HL-60/S4 (cell line): ENCODE measurements around the gene PMPCA.

Source experiments
- in situ Hi-C: fragments of 300-500 bp; cut with MboI; formaldehyde crosslinking; loops from 2 replicates; pipeline ENCODE4 v1.14.3; 2022; ENCODE audit warnings: low sequenced_read_pairs

Gene PMPCA

GRCh38 chr9:136373300-136374182, 36.9 kb upstream of the PMPCA start, which contains the start of gene CARD9:
CARD9 (minus strand) TSS chr9:136373669; CDS start chr9:136372078, 1,591 bp downstream.
- in situ Hi-C loops, result no loop called here

DNA sequence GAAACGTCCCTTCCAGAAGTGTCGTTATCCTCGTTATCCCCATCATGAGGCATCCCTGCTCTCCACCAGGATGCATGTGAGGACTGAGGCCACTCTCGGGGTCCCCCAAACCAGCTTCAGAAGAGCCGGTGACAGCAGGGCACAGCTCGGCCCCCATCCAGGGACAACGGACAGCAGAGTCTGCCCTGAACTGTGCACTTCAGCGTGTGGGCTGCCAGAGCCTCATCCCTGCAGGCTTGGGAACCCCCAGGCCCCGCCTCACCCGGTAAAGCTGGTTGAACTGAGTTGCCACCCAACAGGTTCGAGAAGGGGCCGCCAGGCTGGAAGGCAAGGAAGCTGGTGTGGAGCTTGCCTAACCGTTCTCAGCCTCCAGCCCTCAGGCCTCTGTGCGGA, 36.3 kb upstream of the PMPCA start:
- in situ Hi-C loops, result no loop called here

- in situ Hi-C loops, result no loop called here
These were observed 35.4 kb upstream of the PMPCA start for GRCh38 chr9:136375096-136375495.

GRCh38 chr9:136376457-136376856, 34.0 kb upstream of the PMPCA start:
- in situ Hi-C loops, result no loop called here

DNA sequence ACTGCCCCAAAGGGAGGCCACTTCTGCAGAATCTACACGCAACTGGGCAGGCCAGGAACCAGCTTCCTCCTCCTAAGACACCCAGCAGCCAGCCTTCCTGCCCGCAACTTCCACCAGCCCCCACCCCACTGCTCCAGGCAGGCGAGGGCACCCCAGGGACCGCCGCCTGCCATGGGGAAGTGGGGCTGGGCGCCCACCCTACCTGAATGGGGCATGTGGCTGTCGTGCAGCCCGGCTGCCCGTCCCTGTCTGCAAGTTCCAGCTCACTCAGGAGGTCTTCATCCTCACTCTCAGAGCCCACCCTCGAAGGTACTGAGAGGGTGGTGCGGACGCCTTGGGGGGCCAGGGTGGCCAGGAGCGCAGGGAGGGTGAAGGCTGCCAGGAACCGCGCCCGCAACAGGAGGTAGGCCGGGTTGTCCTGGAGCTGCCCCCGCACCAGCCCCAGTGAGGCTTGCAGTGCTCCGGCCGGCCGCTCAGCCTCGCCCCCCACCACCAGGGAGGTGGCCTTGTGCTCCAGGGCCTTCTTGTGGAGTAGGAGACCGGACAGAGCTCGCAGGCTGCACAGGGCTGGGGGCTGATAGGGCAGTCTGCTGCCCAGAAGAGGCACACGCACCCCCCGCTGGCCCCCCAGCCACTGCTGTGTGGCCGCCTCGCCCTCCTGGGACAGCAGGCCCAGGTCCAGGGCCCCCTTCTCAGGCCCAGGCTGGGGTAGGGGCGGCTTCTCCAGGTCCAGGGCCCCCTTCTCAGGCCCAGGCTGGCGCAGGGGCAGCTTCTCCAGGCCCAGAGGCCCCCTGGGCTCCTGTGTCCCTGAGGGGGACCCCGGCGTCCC, 32.9 kb upstream of the PMPCA start:
- in situ Hi-C loops, result no loop called here

- in situ Hi-C loops, result no loop called here
These were observed 32.1 kb upstream of the PMPCA start for GRCh38 chr9:136378170-136379002.

- in situ Hi-C loops, result no loop called here
These were observed 31.5 kb upstream of the PMPCA start for GRCh38 chr9:136379003-136379287.

GRCh38 chr9:136379401-136379800, 31.1 kb upstream of the PMPCA start:
- in situ Hi-C loops, result no loop called here

DNA sequence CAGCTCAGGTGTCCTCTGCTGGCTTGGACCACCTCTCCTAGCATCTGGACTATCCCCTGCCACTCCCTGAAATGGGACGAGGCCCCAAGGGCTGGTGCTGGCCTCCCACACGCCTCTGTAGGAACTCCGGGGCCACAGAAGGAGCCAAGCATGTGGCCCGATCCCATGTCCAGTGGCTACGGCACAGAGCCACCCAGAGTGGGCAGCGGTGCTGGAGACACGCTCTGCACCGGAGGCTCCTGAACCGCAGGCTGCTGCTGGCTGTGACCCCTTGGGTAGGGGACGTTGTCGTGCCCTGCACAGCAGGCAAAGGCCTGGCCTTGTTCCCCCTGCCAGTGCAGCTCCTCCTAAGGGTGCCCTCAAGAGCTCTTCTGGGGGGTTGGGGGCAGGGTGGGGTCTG, 30.6 kb upstream of the PMPCA start:
- in situ Hi-C loops, result no loop called here

GRCh38 chr9:136380381-136380780, 30.1 kb upstream of the PMPCA start:
- in situ Hi-C loops, result no loop called here

DNA sequence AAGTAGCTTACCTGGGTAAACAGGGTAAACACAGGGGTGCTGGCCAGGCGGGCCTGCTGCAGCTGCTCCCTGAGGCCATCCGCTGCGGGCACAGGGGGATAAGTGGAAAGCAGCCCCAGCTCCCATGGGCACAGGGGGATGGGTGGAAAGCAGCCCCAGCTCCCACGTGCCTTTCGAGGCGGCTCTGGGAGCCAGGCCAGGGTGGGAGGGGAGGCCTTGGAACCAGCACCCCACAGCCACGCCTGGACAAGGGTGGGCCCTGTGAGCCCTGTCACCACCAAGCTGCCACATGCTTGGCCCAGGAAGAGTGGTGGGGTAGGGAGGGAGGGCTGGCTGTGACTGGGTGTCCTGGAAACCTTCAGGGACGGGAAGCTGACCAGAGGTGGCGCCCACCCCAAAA, 29.1 kb upstream of the PMPCA start:
- in situ Hi-C loops, result no loop called here

GRCh38 chr9:136381966-136382513, 28.4 kb upstream of the PMPCA start:
- in situ Hi-C loops, result no loop called here

DNA sequence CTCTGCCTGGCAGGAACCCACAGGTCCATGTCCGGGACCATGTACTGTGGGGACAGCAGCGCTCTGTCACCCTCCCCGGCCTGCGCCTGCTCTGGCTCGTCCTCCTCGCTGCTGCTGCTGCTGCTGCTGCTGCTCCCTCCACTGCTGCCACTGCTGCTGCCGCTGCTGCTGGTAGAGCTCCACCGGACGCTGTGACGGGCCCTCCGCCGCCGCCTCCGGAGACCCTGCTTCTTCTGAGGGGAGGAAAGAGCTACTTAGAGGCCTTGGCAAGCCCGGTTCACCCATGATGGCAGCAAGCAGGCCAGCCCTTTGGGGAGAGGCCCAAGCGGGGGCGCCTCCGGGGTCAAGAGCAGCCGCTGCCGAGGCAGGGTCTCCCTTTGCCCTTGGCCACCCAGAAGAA, 27.0 kb upstream of the PMPCA start:
- in situ Hi-C loops, result no loop called here

DNA sequence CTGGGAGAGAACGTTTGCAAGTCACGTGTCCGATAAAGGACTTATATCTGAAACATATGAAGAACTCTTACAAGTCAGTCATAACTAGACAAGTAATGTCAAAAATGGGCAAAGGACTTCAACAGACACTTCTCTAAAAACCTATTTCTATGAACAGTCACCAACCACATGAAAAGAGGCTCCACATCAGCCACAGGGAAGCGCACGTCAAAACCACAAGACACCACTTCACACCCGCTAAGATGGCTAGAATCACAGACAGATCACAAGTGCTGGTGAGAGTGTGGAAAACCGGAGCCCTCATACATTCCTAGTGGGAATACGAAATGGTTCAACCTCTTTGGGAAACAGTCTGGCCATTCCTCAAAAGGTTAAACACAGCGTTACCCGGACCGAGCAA, 25.4 kb upstream of the PMPCA start:
- in situ Hi-C loops, result no loop called here

GRCh38 chr9:136386018-136386417, 24.4 kb upstream of the PMPCA start:
- in situ Hi-C loops, result no loop called here

- in situ Hi-C loops, result no loop called here
These were observed 23.2 kb upstream of the PMPCA start for GRCh38 chr9:136387217-136387616.

- in situ Hi-C loops, result no loop called here
These were observed 21.1 kb upstream of the PMPCA start for GRCh38 chr9:136389396-136389795.

DNA sequence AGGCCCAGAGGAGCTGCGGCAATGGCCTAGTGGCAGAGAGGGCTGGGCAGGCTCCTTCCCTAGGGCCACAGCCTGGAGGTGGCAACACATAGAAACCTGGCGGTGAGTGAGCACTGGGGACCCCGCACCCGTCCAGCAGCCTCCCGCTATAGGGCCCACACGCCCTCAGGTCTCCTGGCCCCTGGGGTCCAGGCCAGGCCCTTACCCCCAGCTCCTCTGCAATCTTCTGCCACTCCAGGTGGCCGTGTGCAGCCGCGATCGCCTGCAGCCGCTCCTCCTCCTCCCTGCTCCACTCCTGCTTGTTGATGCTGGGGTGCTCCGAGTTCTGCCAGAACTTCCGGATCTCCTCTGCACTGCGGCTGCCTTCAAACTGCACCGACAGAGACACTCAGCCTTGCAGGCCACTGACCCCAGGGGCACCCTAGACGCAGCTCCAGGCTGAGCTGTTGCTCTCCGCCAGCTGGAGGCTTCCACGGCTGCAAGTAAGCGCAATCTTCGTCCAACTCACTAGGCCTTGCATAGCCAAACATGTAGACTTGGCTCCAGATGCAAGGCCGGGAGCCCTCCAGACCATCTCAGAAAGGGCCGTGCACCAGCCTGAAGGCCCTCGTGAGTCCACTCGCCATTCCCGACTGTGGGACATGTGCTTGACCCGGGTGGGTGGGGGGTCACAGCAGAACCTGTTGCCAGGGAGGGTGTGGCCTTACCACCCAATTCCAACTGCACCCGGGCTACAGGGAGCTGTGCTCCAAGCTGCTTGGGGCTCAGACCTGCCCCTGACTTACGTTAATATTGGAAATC, 18.5 kb upstream of the PMPCA start:
- in situ Hi-C loops, result no loop called here

- in situ Hi-C loops, result no loop called here
These were observed 17.7 kb upstream of the PMPCA start for GRCh38 chr9:136392538-136393449.
